ENCODE measurements around the gene ISM1. TPM values are rescaled to one million over a fixed set of nuclear protein-coding genes. Genes with fewer than 3 reads are reported as not detected.

The ISM1 gene
- total and polyA plus RNA-seq, 2 of the 13 experiments (the other 11 are each of a cell fraction or from before 2014, with no cell fraction given) = 0.40 to 1.4 TPM

DNA sequence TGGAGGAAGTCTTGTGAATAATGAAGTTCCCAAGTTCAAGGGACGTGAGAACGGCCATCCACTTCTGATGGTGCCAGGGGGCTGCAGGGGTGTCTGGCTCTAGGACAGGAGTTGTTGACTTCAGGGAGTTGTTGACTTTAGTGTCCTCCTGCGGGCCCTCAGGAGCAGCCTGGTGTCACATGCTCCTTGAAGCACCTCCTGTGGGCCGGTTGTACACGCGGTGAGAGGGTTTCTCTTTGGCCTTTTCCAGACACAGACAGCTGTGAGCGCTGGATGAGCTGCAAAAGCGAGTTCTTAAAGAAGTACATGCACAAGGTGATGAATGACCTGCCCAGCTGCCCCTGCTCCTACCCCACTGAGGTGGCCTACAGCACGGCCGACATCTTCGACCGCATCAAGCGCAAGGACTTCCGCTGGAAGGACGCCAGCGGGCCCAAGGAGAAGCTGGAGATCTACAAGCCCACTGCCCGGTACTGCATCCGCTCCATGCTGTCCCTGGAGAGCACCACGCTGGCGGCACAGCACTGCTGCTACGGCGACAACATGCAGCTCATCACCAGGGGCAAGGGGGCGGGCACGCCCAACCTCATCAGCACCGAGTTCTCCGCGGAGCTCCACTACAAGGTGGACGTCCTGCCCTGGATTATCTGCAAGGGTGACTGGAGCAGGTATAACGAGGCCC lies 77.8 kb downstream of the ISM1 start (continued):
- TF ChIP-seq AGO1 (IDR thresholded peaks at IDR 0.05; ENCODE audit: low read depth, low read length, poor library complexity, severe bottlenecking) (peak; percentile 32), ZNF644 (CRISPR knock-in tag; IDR thresholded peaks at IDR 0.05; ENCODE audit: low read depth) (no peak), ZEB1 (IDR thresholded peaks at IDR 0.05; ENCODE audit: insufficient replicate concordance, low read depth) (no peak), ZNF589 (CRISPR knock-in tag; conservative IDR thresholded peaks at IDR 0.05) (no peak), ZFP41 (CRISPR knock-in tag; IDR thresholded peaks at IDR 0.05; ENCODE audit: borderline replicate concordance) (no peak), AGO2 (optimal IDR thresholded peaks at IDR 0.05; ENCODE audit: low read depth, low read length) (peak; percentile 25), MATR3 (CRISPR knock-in tag; IDR thresholded peaks at IDR 0.05) (no peak), ZNF460 (CRISPR knock-in tag; IDR thresholded peaks at IDR 0.05; ENCODE audit: borderline replicate concordance) (no peak), ZMAT3 (CRISPR knock-in tag; conservative IDR thresholded peaks at IDR 0.05) (no peak), U2AF1 (optimal IDR thresholded peaks at IDR 0.05; ENCODE audit: low read depth, low read length) (no peak), DMAP1 (CRISPR knock-in tag; IDR thresholded peaks at IDR 0.05) (no peak), ATRX (CRISPR knock-in tag; IDR thresholded peaks at IDR 0.05; ENCODE audit: borderline replicate concordance) (no peak)
- TF ChIP-seq, protein P1, sequence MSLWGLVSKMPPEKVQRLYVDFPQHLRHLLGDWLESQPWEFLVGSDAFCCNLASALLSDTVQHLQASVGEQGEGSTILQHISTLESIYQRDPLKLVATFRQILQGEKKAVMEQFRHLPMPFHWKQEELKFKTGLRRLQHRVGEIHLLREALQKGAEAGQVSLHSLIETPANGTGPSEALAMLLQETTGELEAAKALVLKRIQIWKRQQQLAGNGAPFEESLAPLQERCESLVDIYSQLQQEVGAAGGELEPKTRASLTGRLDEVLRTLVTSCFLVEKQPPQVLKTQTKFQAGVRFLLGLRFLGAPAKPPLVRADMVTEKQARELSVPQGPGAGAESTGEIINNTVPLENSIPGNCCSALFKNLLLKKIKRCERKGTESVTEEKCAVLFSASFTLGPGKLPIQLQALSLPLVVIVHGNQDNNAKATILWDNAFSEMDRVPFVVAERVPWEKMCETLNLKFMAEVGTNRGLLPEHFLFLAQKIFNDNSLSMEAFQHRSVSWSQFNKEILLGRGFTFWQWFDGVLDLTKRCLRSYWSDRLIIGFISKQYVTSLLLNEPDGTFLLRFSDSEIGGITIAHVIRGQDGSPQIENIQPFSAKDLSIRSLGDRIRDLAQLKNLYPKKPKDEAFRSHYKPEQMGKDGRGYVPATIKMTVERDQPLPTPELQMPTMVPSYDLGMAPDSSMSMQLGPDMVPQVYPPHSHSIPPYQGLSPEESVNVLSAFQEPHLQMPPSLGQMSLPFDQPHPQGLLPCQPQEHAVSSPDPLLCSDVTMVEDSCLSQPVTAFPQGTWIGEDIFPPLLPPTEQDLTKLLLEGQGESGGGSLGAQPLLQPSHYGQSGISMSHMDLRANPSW (CRISPR knock-in tag; IDR thresholded peaks at IDR 0.05; ENCODE audit: borderline replicate concordance) = no peak
- TF ChIP-seq, protein P2, sequence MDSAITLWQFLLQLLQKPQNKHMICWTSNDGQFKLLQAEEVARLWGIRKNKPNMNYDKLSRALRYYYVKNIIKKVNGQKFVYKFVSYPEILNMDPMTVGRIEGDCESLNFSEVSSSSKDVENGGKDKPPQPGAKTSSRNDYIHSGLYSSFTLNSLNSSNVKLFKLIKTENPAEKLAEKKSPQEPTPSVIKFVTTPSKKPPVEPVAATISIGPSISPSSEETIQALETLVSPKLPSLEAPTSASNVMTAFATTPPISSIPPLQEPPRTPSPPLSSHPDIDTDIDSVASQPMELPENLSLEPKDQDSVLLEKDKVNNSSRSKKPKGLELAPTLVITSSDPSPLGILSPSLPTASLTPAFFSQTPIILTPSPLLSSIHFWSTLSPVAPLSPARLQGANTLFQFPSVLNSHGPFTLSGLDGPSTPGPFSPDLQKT (CRISPR knock-in tag; IDR thresholded peaks at IDR 0.05; ENCODE audit: borderline replicate concordance) = no peak
- TF ChIP-seq, protein P3, sequence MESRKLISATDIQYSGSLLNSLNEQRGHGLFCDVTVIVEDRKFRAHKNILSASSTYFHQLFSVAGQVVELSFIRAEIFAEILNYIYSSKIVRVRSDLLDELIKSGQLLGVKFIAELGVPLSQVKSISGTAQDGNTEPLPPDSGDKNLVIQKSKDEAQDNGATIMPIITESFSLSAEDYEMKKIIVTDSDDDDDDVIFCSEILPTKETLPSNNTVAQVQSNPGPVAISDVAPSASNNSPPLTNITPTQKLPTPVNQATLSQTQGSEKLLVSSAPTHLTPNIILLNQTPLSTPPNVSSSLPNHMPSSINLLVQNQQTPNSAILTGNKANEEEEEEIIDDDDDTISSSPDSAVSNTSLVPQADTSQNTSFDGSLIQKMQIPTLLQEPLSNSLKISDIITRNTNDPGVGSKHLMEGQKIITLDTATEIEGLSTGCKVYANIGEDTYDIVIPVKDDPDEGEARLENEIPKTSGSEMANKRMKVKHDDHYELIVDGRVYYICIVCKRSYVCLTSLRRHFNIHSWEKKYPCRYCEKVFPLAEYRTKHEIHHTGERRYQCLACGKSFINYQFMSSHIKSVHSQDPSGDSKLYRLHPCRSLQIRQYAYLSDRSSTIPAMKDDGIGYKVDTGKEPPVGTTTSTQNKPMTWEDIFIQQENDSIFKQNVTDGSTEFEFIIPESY (CRISPR knock-in tag; IDR thresholded peaks at IDR 0.05) = peak; percentile 59; the same call in 1 of the 2 replicates
- TF ChIP-seq, protein P4, sequence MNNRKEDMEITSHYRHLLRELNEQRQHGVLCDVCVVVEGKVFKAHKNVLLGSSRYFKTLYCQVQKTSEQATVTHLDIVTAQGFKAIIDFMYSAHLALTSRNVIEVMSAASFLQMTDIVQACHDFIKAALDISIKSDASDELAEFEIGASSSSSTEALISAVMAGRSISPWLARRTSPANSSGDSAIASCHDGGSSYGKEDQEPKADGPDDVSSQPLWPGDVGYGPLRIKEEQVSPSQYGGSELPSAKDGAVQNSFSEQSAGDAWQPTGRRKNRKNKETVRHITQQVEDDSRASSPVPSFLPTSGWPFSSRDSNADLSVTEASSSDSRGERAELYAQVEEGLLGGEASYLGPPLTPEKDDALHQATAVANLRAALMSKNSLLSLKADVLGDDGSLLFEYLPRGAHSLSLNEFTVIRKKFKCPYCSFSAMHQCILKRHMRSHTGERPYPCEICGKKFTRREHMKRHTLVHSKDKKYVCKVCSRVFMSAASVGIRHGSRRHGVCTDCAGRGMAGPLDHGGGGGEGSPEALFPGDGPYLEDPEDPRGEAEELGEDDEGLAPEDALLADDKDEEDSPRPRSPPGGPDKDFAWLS (CRISPR knock-in tag; IDR thresholded peaks at IDR 0.05; ENCODE audit: borderline replicate concordance) = no peak

Data from HepG2 (cell line).